Neural cell (in vitro differentiated cells): ENCODE results near the gene GALK1. TPM values are rescaled to one million over a fixed set of nuclear protein-coding genes. Genes with fewer than 3 reads are reported as not detected.

Experiments
- H2AFZ ChIP-seq: fragments of 200-600, 300-800 bp; sonication (generic), shearing (Covaris generic); 2 replicates; pipeline ENCODE4 v1.6.0; 2014; ENCODE audit warnings: low read depth, mild to moderate bottlenecking, antibody characterized with exemption, low read length, moderate library complexity
- H3F3A ChIP-seq: fragments of 200-600 bp; shearing (Covaris generic); 2 replicates; pipeline ENCODE4 v1.6.1; 2016; ENCODE audit warnings: mild to moderate bottlenecking, moderate library complexity, mixed read lengths, antibody characterized with exemption, low read length; ENCODE audit not compliant: insufficient read depth, poor library complexity, severe bottlenecking
- H3K27ac ChIP-seq: fragments of 200-600, 300-800 bp; sonication (generic), shearing (Covaris generic); 2 replicates; pipeline ENCODE4 v1.5.1; 2014; ENCODE audit warnings: mild to moderate bottlenecking, low read length, moderate library complexity
- H3K27me3 ChIP-seq: fragments of 300-800, 200-600 bp; sonication (generic), shearing (Covaris generic); 2 replicates; pipeline ENCODE4 v1.6.0; 2014; ENCODE audit warnings: mild to moderate bottlenecking, low read depth, low read length, moderate library complexity; ENCODE audit not compliant: insufficient read depth
- H3K36me3 ChIP-seq: fragments of 300-800, 200-600 bp; sonication (generic), shearing (Covaris generic); 2 replicates; pipeline ENCODE4 v1.5.1; 2014; ENCODE audit warnings: mild to moderate bottlenecking, antibody characterized with exemption, low read length, moderate library complexity; ENCODE audit not compliant: insufficient read depth
- H3K4me2 ChIP-seq: fragments of 300-800, 200-600 bp; sonication (generic), shearing (Covaris generic); 2 replicates; pipeline ENCODE4 v1.6.0; 2014; ENCODE audit warnings: mild to moderate bottlenecking, low read length
- H3K4me3 ChIP-seq: fragments of 300-800, 200-600 bp; sonication (generic), shearing (Covaris generic); 2 replicates; pipeline ENCODE4 v1.5.1; 2014; ENCODE audit warnings: mild to moderate bottlenecking, low read length, moderate library complexity
- H3K79me2 ChIP-seq: fragments of 200-600 bp; shearing (Covaris generic); replicated peaks from 2 replicates; pipeline ENCODE4 v1.6.0; 2014; ENCODE audit warnings: mild to moderate bottlenecking, low read length, moderate library complexity; ENCODE audit not compliant: insufficient read depth
- H3K9ac ChIP-seq: fragments of 300-800, 200-600 bp; sonication (generic), shearing (Covaris generic); 2 replicates; pipeline ENCODE4 v1.6.1; 2016; ENCODE audit warnings: mild to moderate bottlenecking, low read length, mixed read lengths
- H3K9me2 ChIP-seq: fragments of 200-600 bp; shearing (Covaris generic); 2 replicates; pipeline ENCODE4 v1.6.1; 2016; ENCODE audit warnings: mild to moderate bottlenecking, low read length, mixed read lengths; ENCODE audit not compliant: insufficient read depth
- H3K9me3 ChIP-seq: fragments of 200-600, 300-800 bp; sonication (generic), shearing (Covaris generic); 2 replicates; pipeline ENCODE4 v1.6.1; 2016; ENCODE audit warnings: mild to moderate bottlenecking, mixed run types, low read length, moderate library complexity, mixed read lengths
- H4K20me1 ChIP-seq: fragments of 200-600 bp; shearing (Covaris generic); 2 replicates; pipeline ENCODE4 v1.6.1; 2016; ENCODE audit warnings: mild to moderate bottlenecking, mixed run types; ENCODE audit not compliant: insufficient read depth
- EP300 ChIP-seq: fragments of 450-650 bp; conservative IDR thresholded peaks from 2 replicates; pipeline ENCODE4 v1.6.1; 2014; ENCODE audit warnings: antibody characterized with exemption, mild to moderate bottlenecking, moderate library complexity; ENCODE audit not compliant: poor library complexity, severe bottlenecking
- EZH2 ChIP-seq: fragments of 200-600, 300-800 bp; shearing (Covaris generic), sonication (generic); IDR thresholded peaks from 2 replicates; pipeline ENCODE4 v1.6.1; 2014; ENCODE audit warnings: antibody characterized with exemption, low read length, borderline replicate concordance, mild to moderate bottlenecking; ENCODE audit not compliant: insufficient read depth, poor library complexity, severe bottlenecking
- MXI1 ChIP-seq: fragments of 450-650 bp; conservative IDR thresholded peaks from 2 replicates; pipeline ENCODE4 v1.6.1; 2014; ENCODE audit warnings: antibody characterized with exemption, mild to moderate bottlenecking; ENCODE audit not compliant: poor library complexity, severe bottlenecking
- POLR2AphosphoS5 ChIP-seq: IDR thresholded peaks from 2 replicates; pipeline ENCODE4 v1.6.1; 2012
- RAD21 ChIP-seq: fragments of 450-650 bp; conservative IDR thresholded peaks from 2 replicates; pipeline ENCODE4 v1.6.1; 2014; ENCODE audit warnings: antibody characterized with exemption, mild to moderate bottlenecking, moderate library complexity
- SMC3 ChIP-seq: fragments of 450-650 bp; conservative IDR thresholded peaks from 2 replicates; pipeline ENCODE4 v1.6.1; 2014; ENCODE audit warnings: antibody characterized with exemption, mild to moderate bottlenecking, moderate library complexity; ENCODE audit not compliant: poor library complexity
- TAF1 ChIP-seq: IDR thresholded peaks from 2 replicates; pipeline ENCODE4 v1.6.1; 2012; ENCODE audit warnings: low read depth
- polyA plus RNA-seq: library from polyadenylated mRNA; depleted of rRNA; stranded (reverse); fragments of >200 nt; gene quantifications from 2 replicates; pipeline ENCODE4 v1.2.3, GENCODE V29; 2014
- TF ChIP-seq, protein P1 (sequence below): fragments of 450-650 bp; IDR thresholded peaks from 2 replicates; pipeline ENCODE4 v1.5.1; 2014; ENCODE audit warnings: antibody characterized with exemption, mild to moderate bottlenecking, moderate library complexity; ENCODE audit not compliant: poor library complexity, severe bottlenecking
- TF ChIP-seq, protein P2 (sequence below): IDR thresholded peaks from 2 replicates; pipeline ENCODE4 v1.6.1; 2012; ENCODE audit warnings: borderline replicate concordance

The GALK1 gene
- polyA plus RNA-seq, 1 donor from 2014 or later = 4.8 TPM

DNA sequence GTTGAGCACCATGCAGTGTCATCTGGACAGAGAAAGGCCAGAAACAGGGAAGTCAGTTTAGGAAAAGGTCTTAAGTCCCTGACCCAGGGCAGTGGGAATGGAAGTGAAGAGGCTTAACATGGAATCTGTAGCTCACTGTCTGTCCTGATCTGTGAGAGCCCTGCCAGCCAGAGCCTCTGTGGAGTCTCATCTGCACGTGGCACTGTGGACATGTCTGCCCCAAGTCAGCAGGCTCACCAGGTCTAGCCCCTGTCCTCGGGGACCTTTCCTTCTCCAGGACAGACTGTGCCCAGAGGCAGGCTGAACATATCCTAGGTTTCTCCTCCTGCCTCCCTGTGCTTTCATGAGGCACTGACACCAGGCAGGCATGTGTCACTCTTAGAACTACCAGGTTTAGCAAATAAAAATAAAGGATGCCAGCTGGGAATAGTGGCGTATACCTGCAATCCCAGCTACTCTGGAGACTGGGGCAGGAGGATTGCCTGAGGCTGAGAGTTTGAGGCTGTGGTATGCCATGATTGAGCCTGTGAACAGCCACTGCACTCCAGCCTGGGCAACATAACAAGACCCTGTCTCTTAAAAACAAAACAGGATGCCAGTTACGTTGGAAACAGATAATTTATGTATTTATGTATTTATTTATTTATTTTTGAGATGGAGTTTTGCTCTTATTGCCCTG is 42.0 kb upstream of the GALK1 start:
- no peaks in the 10 kb centered on the region for H3K9me2 ChIP-seq
- H3K79me2 ChIP-seq = no peaks in the 10 kb centered on the region
- H4K20me1 ChIP-seq = no peaks in the 10 kb centered on the region

DNA sequence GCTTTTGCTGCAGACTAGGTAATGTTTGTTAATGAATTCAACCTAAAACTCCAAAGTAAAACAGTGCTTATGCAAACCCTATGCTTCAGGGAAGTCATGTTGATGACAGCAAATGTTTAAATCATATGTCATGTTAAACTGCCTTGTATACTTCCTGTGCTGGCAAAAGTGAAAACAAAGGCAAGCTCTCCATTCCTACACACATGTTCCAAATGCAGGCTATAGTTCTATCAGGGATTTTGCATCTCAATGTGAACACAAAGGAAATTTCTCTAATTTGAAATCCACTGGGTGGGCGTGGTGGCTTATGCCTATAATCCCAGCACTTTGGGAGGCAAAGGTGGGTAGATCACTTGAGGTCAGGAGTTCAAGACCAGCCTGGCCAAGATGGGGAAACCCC is 38.9 kb upstream of the GALK1 start:
- Histone ChIP-seq H3K36me3 (no peaks in the 10 kb centered on the region), H3F3A (no peaks in the 10 kb centered on the region), H2AFZ (no peak overlapping the region), H3K27ac (no peak overlapping the region), H3K27me3 (no peaks in the 10 kb centered on the region), H3K4me3 (no peak overlapping the region), H3K9me2 (no peaks in the 10 kb centered on the region), H3K9me3 (no peaks in the 10 kb centered on the region), H3K79me2 (no peaks in the 10 kb centered on the region), H3K9ac (no peak overlapping the region), H3K4me2 (no peak overlapping the region), H4K20me1 (no peaks in the 10 kb centered on the region)
- TF ChIP-seq, protein P1, sequence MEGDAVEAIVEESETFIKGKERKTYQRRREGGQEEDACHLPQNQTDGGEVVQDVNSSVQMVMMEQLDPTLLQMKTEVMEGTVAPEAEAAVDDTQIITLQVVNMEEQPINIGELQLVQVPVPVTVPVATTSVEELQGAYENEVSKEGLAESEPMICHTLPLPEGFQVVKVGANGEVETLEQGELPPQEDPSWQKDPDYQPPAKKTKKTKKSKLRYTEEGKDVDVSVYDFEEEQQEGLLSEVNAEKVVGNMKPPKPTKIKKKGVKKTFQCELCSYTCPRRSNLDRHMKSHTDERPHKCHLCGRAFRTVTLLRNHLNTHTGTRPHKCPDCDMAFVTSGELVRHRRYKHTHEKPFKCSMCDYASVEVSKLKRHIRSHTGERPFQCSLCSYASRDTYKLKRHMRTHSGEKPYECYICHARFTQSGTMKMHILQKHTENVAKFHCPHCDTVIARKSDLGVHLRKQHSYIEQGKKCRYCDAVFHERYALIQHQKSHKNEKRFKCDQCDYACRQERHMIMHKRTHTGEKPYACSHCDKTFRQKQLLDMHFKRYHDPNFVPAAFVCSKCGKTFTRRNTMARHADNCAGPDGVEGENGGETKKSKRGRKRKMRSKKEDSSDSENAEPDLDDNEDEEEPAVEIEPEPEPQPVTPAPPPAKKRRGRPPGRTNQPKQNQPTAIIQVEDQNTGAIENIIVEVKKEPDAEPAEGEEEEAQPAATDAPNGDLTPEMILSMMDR = no peak
- no peak for TF ChIP-seq TAF1
- TF ChIP-seq EZH2 = no peak
- no peak for TF ChIP-seq POLR2AphosphoS5
- no peak for TF ChIP-seq EP300
- no peak for TF ChIP-seq SMC3
- TF ChIP-seq MXI1 = no peak
- TF ChIP-seq, protein P2, sequence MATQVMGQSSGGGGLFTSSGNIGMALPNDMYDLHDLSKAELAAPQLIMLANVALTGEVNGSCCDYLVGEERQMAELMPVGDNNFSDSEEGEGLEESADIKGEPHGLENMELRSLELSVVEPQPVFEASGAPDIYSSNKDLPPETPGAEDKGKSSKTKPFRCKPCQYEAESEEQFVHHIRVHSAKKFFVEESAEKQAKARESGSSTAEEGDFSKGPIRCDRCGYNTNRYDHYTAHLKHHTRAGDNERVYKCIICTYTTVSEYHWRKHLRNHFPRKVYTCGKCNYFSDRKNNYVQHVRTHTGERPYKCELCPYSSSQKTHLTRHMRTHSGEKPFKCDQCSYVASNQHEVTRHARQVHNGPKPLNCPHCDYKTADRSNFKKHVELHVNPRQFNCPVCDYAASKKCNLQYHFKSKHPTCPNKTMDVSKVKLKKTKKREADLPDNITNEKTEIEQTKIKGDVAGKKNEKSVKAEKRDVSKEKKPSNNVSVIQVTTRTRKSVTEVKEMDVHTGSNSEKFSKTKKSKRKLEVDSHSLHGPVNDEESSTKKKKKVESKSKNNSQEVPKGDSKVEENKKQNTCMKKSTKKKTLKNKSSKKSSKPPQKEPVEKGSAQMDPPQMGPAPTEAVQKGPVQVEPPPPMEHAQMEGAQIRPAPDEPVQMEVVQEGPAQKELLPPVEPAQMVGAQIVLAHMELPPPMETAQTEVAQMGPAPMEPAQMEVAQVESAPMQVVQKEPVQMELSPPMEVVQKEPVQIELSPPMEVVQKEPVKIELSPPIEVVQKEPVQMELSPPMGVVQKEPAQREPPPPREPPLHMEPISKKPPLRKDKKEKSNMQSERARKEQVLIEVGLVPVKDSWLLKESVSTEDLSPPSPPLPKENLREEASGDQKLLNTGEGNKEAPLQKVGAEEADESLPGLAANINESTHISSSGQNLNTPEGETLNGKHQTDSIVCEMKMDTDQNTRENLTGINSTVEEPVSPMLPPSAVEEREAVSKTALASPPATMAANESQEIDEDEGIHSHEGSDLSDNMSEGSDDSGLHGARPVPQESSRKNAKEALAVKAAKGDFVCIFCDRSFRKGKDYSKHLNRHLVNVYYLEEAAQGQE = no peak
- TF ChIP-seq RAD21 = no peak

More for the DNA sequence above, 42.0 kb upstream of the GALK1 start:
- no peak for TF ChIP-seq SMC3
- H3K27me3 ChIP-seq = no peaks in the 10 kb centered on the region
- H3K9ac ChIP-seq = no peak overlapping the region
- no peaks in the 10 kb centered on the region for H3F3A ChIP-seq
- H2AFZ ChIP-seq = no peak overlapping the region
- H3K27ac ChIP-seq = no peak overlapping the region
- H3K9me3 ChIP-seq = no peaks in the 10 kb centered on the region
- no peak overlapping the region for H3K4me2 ChIP-seq
- no peak overlapping the region for H3K4me3 ChIP-seq
- H3K36me3 ChIP-seq = no peaks in the 10 kb centered on the region

DNA sequence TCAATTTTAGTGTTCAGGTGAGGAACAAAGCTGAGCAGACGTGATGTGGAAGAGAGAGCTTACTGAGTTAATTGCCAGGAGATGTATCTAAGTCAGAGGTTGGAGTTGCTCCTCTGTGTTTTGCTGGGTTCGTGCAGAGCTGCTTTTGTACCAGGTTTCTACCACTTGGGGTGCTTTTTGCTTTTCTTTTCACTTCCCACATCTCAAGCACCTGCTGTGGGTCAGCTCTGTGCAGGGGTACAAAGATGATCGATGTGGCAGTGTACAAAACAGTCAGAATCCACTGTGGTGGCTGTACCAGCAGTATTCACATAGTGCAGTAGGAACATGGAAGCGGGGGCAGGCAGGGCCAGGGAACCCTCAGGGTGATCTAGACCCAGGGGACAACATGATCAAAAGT is 34.4 kb upstream of the GALK1 start:
- no peak overlapping the region for H2AFZ ChIP-seq
- no peaks in the 10 kb centered on the region for H3F3A ChIP-seq
- TF ChIP-seq RAD21 = no peak
- TF ChIP-seq POLR2AphosphoS5 = no peak
- TF ChIP-seq EP300 = no peak
- TF ChIP-seq TAF1 = no peak
- TF ChIP-seq SMC3 = no peak
- TF ChIP-seq, protein P1 = no peak
- no peak for TF ChIP-seq EZH2
- TF ChIP-seq, protein P2 = no peak
- no peak for TF ChIP-seq MXI1
- H4K20me1 ChIP-seq = no peaks in the 10 kb centered on the region
- H3K4me2 ChIP-seq = no peak overlapping the region
- H3K9me3 ChIP-seq = no peaks in the 10 kb centered on the region
- no peaks in the 10 kb centered on the region for H3K27me3 ChIP-seq
- H3K79me2 ChIP-seq = peaks cover 17% of the 10 kb centered on the region
- H3K27ac ChIP-seq = no peak overlapping the region
- no peaks in the 10 kb centered on the region for H3K9me2 ChIP-seq
- no peak overlapping the region for H3K9ac ChIP-seq
- H3K4me3 ChIP-seq = no peak overlapping the region
- H3K36me3 ChIP-seq = no peaks in the 10 kb centered on the region
